HepG2 (cell line): ENCODE results near the gene G6PC3. TPM values are rescaled to one million over a fixed set of nuclear protein-coding genes. Genes with fewer than 3 reads are reported as not detected.

Experiments used
- ATF1 ChIP-seq: IDR thresholded peaks from 2 replicates; pipeline ENCODE4 v1.6.1; 2016; ENCODE audit warnings: mild to moderate bottlenecking, control low read depth
- LCORL ChIP-seq, 2 experiments: fragments of 450-650 bp in 1 of 2; sonication (generic) in 1 of 2; formaldehyde crosslinking in 1 of 2; IDR thresholded peaks; 2 replicates each; pipeline versions ENCODE4 v1.5.0 to v1.6.1; 2017 to 2020; ENCODE audit warnings: antibody characterized with exemption in 1 of 2, missing genetic modification reagents in 1 of 2
- NFRKB ChIP-seq: fragments of 450-650 bp; IDR thresholded peaks from 2 replicates; pipeline ENCODE4 v1.6.1; 2017
- NFYC ChIP-seq: IDR thresholded peaks from 2 replicates; pipeline ENCODE4 v1.6.1; 2016; ENCODE audit warnings: missing genetic modification reagents, missing compliant biosample characterization
- PTBP1 ChIP-seq: fragments of 200-400 bp; formaldehyde crosslinking; IDR thresholded peaks from 2 replicates; pipeline ENCODE4 v1.6.1; 2018; ENCODE audit warnings: low read length, low read depth; ENCODE audit not compliant: poor library complexity, severe bottlenecking
- RARG ChIP-seq: sonication (generic); formaldehyde crosslinking; IDR thresholded peaks from 2 replicates; pipeline ENCODE4 v1.4.0; 2020; ENCODE audit warnings: low read depth, mild to moderate bottlenecking, missing genetic modification reagents
- SAFB2 ChIP-seq: sonication (generic); formaldehyde crosslinking; IDR thresholded peaks from 2 replicates; pipeline ENCODE4 v1.5.1; 2020; ENCODE audit warnings: missing genetic modification reagents, low read depth, mild to moderate bottlenecking, borderline replicate concordance
- SNAI1 ChIP-seq: sonication (generic); formaldehyde crosslinking; IDR thresholded peaks from 2 replicates; pipeline ENCODE4 v1.5.0; 2020; ENCODE audit warnings: mild to moderate bottlenecking, missing genetic modification reagents, borderline replicate concordance
- TBX2 ChIP-seq: sonication (generic); formaldehyde crosslinking; IDR thresholded peaks from 2 replicates; pipeline ENCODE4 v1.5.0; 2020; ENCODE audit warnings: missing genetic modification reagents, mild to moderate bottlenecking, borderline replicate concordance
- TCF7 ChIP-seq: sonication (generic); IDR thresholded peaks from 2 replicates; pipeline ENCODE4 v1.6.1; 2016; ENCODE audit warnings: antibody characterized with exemption, low read depth
- ZFP62 ChIP-seq: sonication (generic); formaldehyde crosslinking; IDR thresholded peaks from 2 replicates; pipeline ENCODE4 v1.4.0; 2020; ENCODE audit warnings: missing genetic modification reagents
- ZMAT3 ChIP-seq: sonication (generic); formaldehyde crosslinking; conservative IDR thresholded peaks from 2 replicates; pipeline ENCODE4 v1.7.0; 2021; ENCODE audit warnings: missing genetic modification reagents
- ZNF549 ChIP-seq: sonication (generic); formaldehyde crosslinking; IDR thresholded peaks from 2 replicates; pipeline ENCODE4 v1.5.0; 2020; ENCODE audit warnings: missing genetic modification reagents
- ZNF768 ChIP-seq: sonication (generic); formaldehyde crosslinking; IDR thresholded peaks from 2 replicates; pipeline ENCODE4 v1.4.0; 2020; ENCODE audit warnings: missing genetic modification reagents
- ZNF776 ChIP-seq: sonication (generic); formaldehyde crosslinking; IDR thresholded peaks from 2 replicates; pipeline ENCODE4 v1.4.0; 2020; ENCODE audit warnings: mild to moderate bottlenecking, missing genetic modification reagents
- ZNF790 ChIP-seq: sonication (generic); formaldehyde crosslinking; IDR thresholded peaks from 2 replicates; pipeline ENCODE4 v1.8.0; 2022; ENCODE audit warnings: missing genetic modification reagents, mild to moderate bottlenecking, borderline replicate concordance
- ZNF879 ChIP-seq: sonication (generic); formaldehyde crosslinking; IDR thresholded peaks from 2 replicates; pipeline ENCODE4 v1.8.1; 2023; ENCODE audit warnings: missing genetic modification reagents
- ZSCAN20 ChIP-seq: sonication (generic); formaldehyde crosslinking; IDR thresholded peaks from 2 replicates; pipeline ENCODE4 v1.4.0; 2020; ENCODE audit warnings: missing genetic modification reagents, mild to moderate bottlenecking, borderline replicate concordance
- polyA plus RNA-seq, 8 experiments: library from polyadenylated mRNA; depleted of rRNA in 3 of 8; stranded (reverse) in 7 of 8; unstranded in 1 of 8; fragments of >200 nt; fragmentation: Illumina TruSeq in 4 of 8; extraction: Trizol in 4 of 8; gene quantifications; 2 replicates each; pipeline versions ENCODE4 v1.2.1 to v1.2.3, GENCODE V29; 2011 to 2016; ENCODE audit warnings: low read depth in 4 of 8, missing spikeins in 1 of 8, mixed read lengths in 1 of 8; ENCODE audit not compliant: insufficient read depth in 1 of 8
- total RNA-seq, 5 experiments: library from RNA; depleted of rRNA; stranded (reverse); fragments of >200 nt; fragmentation: Illumina TruSeq; extraction: Trizol; gene quantifications; 2 replicates each; pipeline ENCODE4 v1.2.3, GENCODE V29; 2016; ENCODE audit warnings: low read depth in 1 of 5
- TF ChIP-seq, protein P1 (sequence below): sonication (generic); formaldehyde crosslinking; IDR thresholded peaks from 2 replicates; pipeline ENCODE4 v1.5.1; 2020; ENCODE audit warnings: missing genetic modification reagents, mild to moderate bottlenecking, borderline replicate concordance
- TF ChIP-seq, protein P2 (sequence below): IDR thresholded peaks from 2 replicates; pipeline ENCODE4 v1.6.1; 2012; ENCODE audit warnings: inconsistent platforms
- TF ChIP-seq, protein P3 (sequence below): sonication (generic); formaldehyde crosslinking; conservative IDR thresholded peaks from 2 replicates; pipeline ENCODE4 v1.4.0; 2020; ENCODE audit warnings: missing genetic modification reagents

The G6PC3 gene
- total and polyA plus RNA-seq, 2 of the 13 experiments (the other 11 are each of a cell fraction or from before 2014, with no cell fraction given): 38.5 to 75.8 TPM

DNA sequence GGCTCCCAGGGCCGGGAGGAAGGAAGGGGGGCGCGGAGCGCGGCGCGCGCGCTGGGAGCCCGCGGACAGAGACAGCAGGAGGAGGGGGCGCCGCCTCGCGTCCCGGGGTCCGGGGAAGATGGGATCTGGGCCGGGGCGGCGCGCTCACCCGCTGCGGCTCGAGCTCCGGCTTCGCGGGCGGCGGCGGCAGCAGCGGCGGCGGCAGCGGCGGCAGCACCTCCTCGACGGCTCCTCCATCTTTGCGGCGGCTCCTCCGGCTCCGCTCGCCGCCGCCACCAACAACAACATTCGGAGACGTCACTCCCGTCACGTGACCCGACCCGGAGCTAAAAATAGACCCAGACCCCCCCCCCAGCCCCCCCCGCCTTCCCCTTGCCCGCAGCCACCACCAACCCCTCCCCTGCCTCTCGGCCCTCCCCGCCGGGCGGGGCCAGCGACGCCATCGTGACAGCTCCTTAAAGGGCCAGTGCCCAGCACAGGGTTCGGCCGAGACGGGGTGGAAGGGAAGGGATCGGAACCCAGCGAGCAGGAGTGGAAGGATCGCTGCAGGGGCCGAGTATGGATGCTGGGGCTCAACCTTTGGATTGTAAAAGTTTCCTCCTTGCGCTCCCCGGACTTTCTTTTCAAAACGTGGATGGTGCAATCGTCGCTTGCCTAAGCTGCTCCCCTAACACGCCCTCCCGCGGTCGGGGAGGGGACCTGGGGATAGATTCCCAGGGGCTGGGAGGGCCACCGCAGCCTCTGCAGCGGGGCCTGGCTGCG, 53.0 kb downstream of the G6PC3 start, which contains the start of gene HDAC5 (continued):
- TF ChIP-seq, protein P1, sequence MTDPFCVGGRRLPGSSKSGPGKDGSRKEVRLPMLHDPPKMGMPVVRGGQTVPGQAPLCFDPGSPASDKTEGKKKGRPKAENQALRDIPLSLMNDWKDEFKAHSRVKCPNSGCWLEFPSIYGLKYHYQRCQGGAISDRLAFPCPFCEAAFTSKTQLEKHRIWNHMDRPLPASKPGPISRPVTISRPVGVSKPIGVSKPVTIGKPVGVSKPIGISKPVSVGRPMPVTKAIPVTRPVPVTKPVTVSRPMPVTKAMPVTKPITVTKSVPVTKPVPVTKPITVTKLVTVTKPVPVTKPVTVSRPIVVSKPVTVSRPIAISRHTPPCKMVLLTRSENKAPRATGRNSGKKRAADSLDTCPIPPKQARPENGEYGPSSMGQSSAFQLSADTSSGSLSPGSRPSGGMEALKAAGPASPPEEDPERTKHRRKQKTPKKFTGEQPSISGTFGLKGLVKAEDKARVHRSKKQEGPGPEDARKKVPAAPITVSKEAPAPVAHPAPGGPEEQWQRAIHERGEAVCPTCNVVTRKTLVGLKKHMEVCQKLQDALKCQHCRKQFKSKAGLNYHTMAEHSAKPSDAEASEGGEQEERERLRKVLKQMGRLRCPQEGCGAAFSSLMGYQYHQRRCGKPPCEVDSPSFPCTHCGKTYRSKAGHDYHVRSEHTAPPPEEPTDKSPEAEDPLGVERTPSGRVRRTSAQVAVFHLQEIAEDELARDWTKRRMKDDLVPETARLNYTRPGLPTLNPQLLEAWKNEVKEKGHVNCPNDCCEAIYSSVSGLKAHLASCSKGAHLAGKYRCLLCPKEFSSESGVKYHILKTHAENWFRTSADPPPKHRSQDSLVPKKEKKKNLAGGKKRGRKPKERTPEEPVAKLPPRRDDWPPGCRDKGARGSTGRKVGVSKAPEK (CRISPR knock-in tag): no peak; the same call in 1 of the 2 replicates
- TF ChIP-seq TBX2: peak; percentile 64; the same call in 1 of the 2 replicates
- peak; percentile 94; the same call in 1 of the 2 replicates for TF ChIP-seq ZMAT3 (CRISPR knock-in tag)
- TF ChIP-seq ZSCAN20 (CRISPR knock-in tag): peak; percentile 62
- peak; percentile 90 for TF ChIP-seq PTBP1
- no peak for TF ChIP-seq NFRKB
- TF ChIP-seq ZNF790 (CRISPR knock-in tag): peak; percentile 82; the same call in 1 of the 2 replicates
- TF ChIP-seq NFYC (CRISPR knock-in tag): no peak
- no peak for TF ChIP-seq ZNF879 (CRISPR knock-in tag)
- TF ChIP-seq ZNF768: peak; percentile 66; the same call in 1 of the 2 replicates
- no peak for TF ChIP-seq ZFP62 (CRISPR knock-in tag)
- no peak for TF ChIP-seq ATF1
- TF ChIP-seq, protein P2, sequence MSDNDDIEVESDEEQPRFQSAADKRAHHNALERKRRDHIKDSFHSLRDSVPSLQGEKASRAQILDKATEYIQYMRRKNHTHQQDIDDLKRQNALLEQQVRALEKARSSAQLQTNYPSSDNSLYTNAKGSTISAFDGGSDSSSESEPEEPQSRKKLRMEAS: peak; percentile 94
- TF ChIP-seq ZNF776: peak; percentile 71
- peak; percentile 76; the same call in 1 of the 2 replicates for TF ChIP-seq SAFB2 (CRISPR knock-in tag)
- no peak for TF ChIP-seq TCF7
- peak; percentile 58; the same call in 1 of the 2 replicates for TF ChIP-seq RARG (CRISPR knock-in tag)
- TF ChIP-seq ZNF549 (CRISPR knock-in tag): no peak
- TF ChIP-seq LCORL (IDR thresholded peaks at IDR 0.05): no peak
- peak; percentile 79; the same call in 1 of the 2 replicates for TF ChIP-seq LCORL (CRISPR knock-in tag; IDR thresholded peaks at IDR 0.05)
- TF ChIP-seq SNAI1 (CRISPR knock-in tag): 0 out of 2 replicates have a peak, but pooled peaks have one; percentile 47
- TF ChIP-seq, protein P3, sequence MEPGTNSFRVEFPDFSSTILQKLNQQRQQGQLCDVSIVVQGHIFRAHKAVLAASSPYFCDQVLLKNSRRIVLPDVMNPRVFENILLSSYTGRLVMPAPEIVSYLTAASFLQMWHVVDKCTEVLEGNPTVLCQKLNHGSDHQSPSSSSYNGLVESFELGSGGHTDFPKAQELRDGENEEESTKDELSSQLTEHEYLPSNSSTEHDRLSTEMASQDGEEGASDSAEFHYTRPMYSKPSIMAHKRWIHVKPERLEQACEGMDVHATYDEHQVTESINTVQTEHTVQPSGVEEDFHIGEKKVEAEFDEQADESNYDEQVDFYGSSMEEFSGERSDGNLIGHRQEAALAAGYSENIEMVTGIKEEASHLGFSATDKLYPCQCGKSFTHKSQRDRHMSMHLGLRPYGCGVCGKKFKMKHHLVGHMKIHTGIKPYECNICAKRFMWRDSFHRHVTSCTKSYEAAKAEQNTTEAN (CRISPR knock-in tag): 0 out of 2 replicates have a peak, but pooled peaks have one; percentile 45
